Neural cell (in vitro differentiated cells): Measurements from ENCODE around the gene FLOT2. TPM values are rescaled to one million over a fixed set of nuclear protein-coding genes. Genes with fewer than 3 reads are reported as not detected.

Experiments
- H2AFZ ChIP-seq: fragments of 200-600, 300-800 bp; sonication (generic), shearing (Covaris generic); 2 replicates; pipeline ENCODE4 v1.6.0; 2014; ENCODE audit warnings: low read depth, mild to moderate bottlenecking, antibody characterized with exemption, low read length, moderate library complexity
- H3F3A ChIP-seq: fragments of 200-600 bp; shearing (Covaris generic); 2 replicates; pipeline ENCODE4 v1.6.1; 2016; ENCODE audit warnings: mild to moderate bottlenecking, moderate library complexity, mixed read lengths, antibody characterized with exemption, low read length; ENCODE audit not compliant: insufficient read depth, poor library complexity, severe bottlenecking
- H3K27ac ChIP-seq: fragments of 200-600, 300-800 bp; sonication (generic), shearing (Covaris generic); 2 replicates; pipeline ENCODE4 v1.5.1; 2014; ENCODE audit warnings: mild to moderate bottlenecking, low read length, moderate library complexity
- H3K27me3 ChIP-seq: fragments of 300-800, 200-600 bp; sonication (generic), shearing (Covaris generic); 2 replicates; pipeline ENCODE4 v1.6.0; 2014; ENCODE audit warnings: mild to moderate bottlenecking, low read depth, low read length, moderate library complexity; ENCODE audit not compliant: insufficient read depth
- H3K36me3 ChIP-seq: fragments of 300-800, 200-600 bp; sonication (generic), shearing (Covaris generic); 2 replicates; pipeline ENCODE4 v1.5.1; 2014; ENCODE audit warnings: mild to moderate bottlenecking, antibody characterized with exemption, low read length, moderate library complexity; ENCODE audit not compliant: insufficient read depth
- H3K4me2 ChIP-seq: fragments of 300-800, 200-600 bp; sonication (generic), shearing (Covaris generic); 2 replicates; pipeline ENCODE4 v1.6.0; 2014; ENCODE audit warnings: mild to moderate bottlenecking, low read length
- H3K4me3 ChIP-seq: fragments of 300-800, 200-600 bp; sonication (generic), shearing (Covaris generic); 2 replicates; pipeline ENCODE4 v1.5.1; 2014; ENCODE audit warnings: mild to moderate bottlenecking, low read length, moderate library complexity
- H3K79me2 ChIP-seq: fragments of 200-600 bp; shearing (Covaris generic); replicated peaks from 2 replicates; pipeline ENCODE4 v1.6.0; 2014; ENCODE audit warnings: mild to moderate bottlenecking, low read length, moderate library complexity; ENCODE audit not compliant: insufficient read depth
- H3K9ac ChIP-seq: fragments of 300-800, 200-600 bp; sonication (generic), shearing (Covaris generic); 2 replicates; pipeline ENCODE4 v1.6.1; 2016; ENCODE audit warnings: mild to moderate bottlenecking, low read length, mixed read lengths
- H3K9me2 ChIP-seq: fragments of 200-600 bp; shearing (Covaris generic); 2 replicates; pipeline ENCODE4 v1.6.1; 2016; ENCODE audit warnings: mild to moderate bottlenecking, low read length, mixed read lengths; ENCODE audit not compliant: insufficient read depth
- H3K9me3 ChIP-seq: fragments of 200-600, 300-800 bp; sonication (generic), shearing (Covaris generic); 2 replicates; pipeline ENCODE4 v1.6.1; 2016; ENCODE audit warnings: mild to moderate bottlenecking, mixed run types, low read length, moderate library complexity, mixed read lengths
- H4K20me1 ChIP-seq: fragments of 200-600 bp; shearing (Covaris generic); 2 replicates; pipeline ENCODE4 v1.6.1; 2016; ENCODE audit warnings: mild to moderate bottlenecking, mixed run types; ENCODE audit not compliant: insufficient read depth
- CTCF ChIP-seq: fragments of 450-650 bp; IDR thresholded peaks from 2 replicates; pipeline ENCODE4 v1.5.1; 2014; ENCODE audit warnings: antibody characterized with exemption, mild to moderate bottlenecking, moderate library complexity; ENCODE audit not compliant: poor library complexity, severe bottlenecking
- EP300 ChIP-seq: fragments of 450-650 bp; conservative IDR thresholded peaks from 2 replicates; pipeline ENCODE4 v1.6.1; 2014; ENCODE audit warnings: antibody characterized with exemption, mild to moderate bottlenecking, moderate library complexity; ENCODE audit not compliant: poor library complexity, severe bottlenecking
- EZH2 ChIP-seq: fragments of 200-600, 300-800 bp; shearing (Covaris generic), sonication (generic); IDR thresholded peaks from 2 replicates; pipeline ENCODE4 v1.6.1; 2014; ENCODE audit warnings: antibody characterized with exemption, low read length, borderline replicate concordance, mild to moderate bottlenecking; ENCODE audit not compliant: insufficient read depth, poor library complexity, severe bottlenecking
- MXI1 ChIP-seq: fragments of 450-650 bp; conservative IDR thresholded peaks from 2 replicates; pipeline ENCODE4 v1.6.1; 2014; ENCODE audit warnings: antibody characterized with exemption, mild to moderate bottlenecking; ENCODE audit not compliant: poor library complexity, severe bottlenecking
- POLR2AphosphoS5 ChIP-seq: IDR thresholded peaks from 2 replicates; pipeline ENCODE4 v1.6.1; 2012
- RAD21 ChIP-seq: fragments of 450-650 bp; conservative IDR thresholded peaks from 2 replicates; pipeline ENCODE4 v1.6.1; 2014; ENCODE audit warnings: antibody characterized with exemption, mild to moderate bottlenecking, moderate library complexity
- REST ChIP-seq: IDR thresholded peaks from 2 replicates; pipeline ENCODE4 v1.6.1; 2012; ENCODE audit warnings: borderline replicate concordance
- SMC3 ChIP-seq: fragments of 450-650 bp; conservative IDR thresholded peaks from 2 replicates; pipeline ENCODE4 v1.6.1; 2014; ENCODE audit warnings: antibody characterized with exemption, mild to moderate bottlenecking, moderate library complexity; ENCODE audit not compliant: poor library complexity
- TAF1 ChIP-seq: IDR thresholded peaks from 2 replicates; pipeline ENCODE4 v1.6.1; 2012; ENCODE audit warnings: low read depth
- polyA plus RNA-seq: library from polyadenylated mRNA; depleted of rRNA; stranded (reverse); fragments of >200 nt; gene quantifications from 2 replicates; pipeline ENCODE4 v1.2.3, GENCODE V29; 2014

The FLOT2 gene
- polyA plus RNA-seq, 1 donor from 2014 or later: 27.5 TPM

- H3K79me2 ChIP-seq: peaks cover 88% of the 10 kb centered on the region
- H3K4me2 ChIP-seq: no peak overlapping the region
- no peaks in the 10 kb centered on the region for H3K27me3 ChIP-seq
- H3K27ac ChIP-seq: no peak overlapping the region
- no peak for TF ChIP-seq SMC3
- no peak for TF ChIP-seq POLR2AphosphoS5
- no peak for TF ChIP-seq EZH2
- TF ChIP-seq MXI1: no peak
- no peak for TF ChIP-seq RAD21
- TF ChIP-seq TAF1: no peak
- TF ChIP-seq CTCF: no peak
- TF ChIP-seq REST: no peak
- no peak for TF ChIP-seq EP300
- peaks cover 15% of the 10 kb centered on the region for H4K20me1 ChIP-seq
- no peak overlapping the region for H3K4me3 ChIP-seq
- H3K9me2 ChIP-seq: no peaks in the 10 kb centered on the region
- no peak overlapping the region for H3K9ac ChIP-seq
- no peaks in the 10 kb centered on the region for H3K36me3 ChIP-seq
- H2AFZ ChIP-seq: no peak overlapping the region
- H3F3A ChIP-seq: peaks cover 2% of the 10 kb centered on the region
- no peaks in the 10 kb centered on the region for H3K9me3 ChIP-seq
Observed at GRCh38 chr17:28944862-28945741, 47.6 kb upstream of the FLOT2 start.

- Histone ChIP-seq H3K9me3 (no peaks in the 10 kb centered on the region), H3K27me3 (no peaks in the 10 kb centered on the region), H3K4me3 (no peak overlapping the region), H4K20me1 (peaks cover 19% of the 10 kb centered on the region), H3K9me2 (no peaks in the 10 kb centered on the region), H3K79me2 (peaks cover 82% of the 10 kb centered on the region), H3K4me2 (no peak overlapping the region), H3K27ac (no peak overlapping the region), H3K36me3 (no peaks in the 10 kb centered on the region), H3F3A (peaks cover 2% of the 10 kb centered on the region), H2AFZ (no peak overlapping the region), H3K9ac (no peak overlapping the region)
- TF ChIP-seq EP300 (no peak), POLR2AphosphoS5 (no peak), MXI1 (no peak), SMC3 (no peak), TAF1 (no peak), EZH2 (no peak), CTCF (no peak), REST (no peak), RAD21 (no peak)
Observed at GRCh38 chr17:28944343-28944742, 46.8 kb upstream of the FLOT2 start.
